HG02981 (cell line): ENCODE data around the gene PXMP4.
"Not testable (repeated sequence)": the region's sequence is repeated elsewhere in the genome, so short reads cannot be mapped to it uniquely, and the experiment has no call there.

Experiments
- ATAC-seq: cut with Tn5 transposase; IDR thresholded peaks from one replicate; pipeline ENCODE4 v1.9.1; 2021; ENCODE audit warnings: mild to moderate bottlenecking, moderate library complexity; ENCODE audit not compliant: unreplicated experiment

PXMP4 gene

DNA sequence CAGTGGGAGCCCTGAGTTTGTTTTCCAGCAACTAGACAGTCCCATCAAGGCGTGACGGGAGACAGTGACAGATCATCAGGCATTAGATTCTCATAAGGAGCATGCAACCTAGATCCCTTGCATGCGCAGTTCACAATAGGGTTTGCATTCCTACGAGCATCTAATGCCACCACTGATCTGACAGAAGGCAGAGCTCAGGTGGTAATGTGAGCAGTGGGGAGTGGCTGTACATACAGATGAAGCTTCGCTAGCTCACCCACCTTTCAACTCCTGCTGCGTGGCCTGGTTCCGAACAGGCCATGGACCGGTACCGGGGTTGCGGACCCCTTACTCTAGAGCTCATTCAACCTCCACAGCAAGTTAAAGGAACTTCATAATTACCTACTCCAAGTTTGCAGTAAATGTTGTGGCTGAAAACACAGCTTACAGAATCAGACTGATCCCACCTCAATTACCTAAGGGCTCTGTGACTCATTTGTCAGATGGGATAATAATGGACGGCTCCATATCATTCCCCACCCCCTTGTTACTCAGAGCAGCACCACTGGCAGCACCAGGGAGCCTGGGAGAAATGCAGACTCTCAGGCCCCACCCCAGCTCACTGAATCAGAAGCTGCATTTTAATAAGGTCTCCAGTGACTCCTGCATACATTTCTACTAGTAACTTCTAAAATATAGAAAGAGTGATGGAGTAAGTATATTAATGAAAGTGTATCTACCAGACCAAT is 15.7 kb downstream of the PXMP4 start:
- ATAC-seq, result no peak

DNA sequence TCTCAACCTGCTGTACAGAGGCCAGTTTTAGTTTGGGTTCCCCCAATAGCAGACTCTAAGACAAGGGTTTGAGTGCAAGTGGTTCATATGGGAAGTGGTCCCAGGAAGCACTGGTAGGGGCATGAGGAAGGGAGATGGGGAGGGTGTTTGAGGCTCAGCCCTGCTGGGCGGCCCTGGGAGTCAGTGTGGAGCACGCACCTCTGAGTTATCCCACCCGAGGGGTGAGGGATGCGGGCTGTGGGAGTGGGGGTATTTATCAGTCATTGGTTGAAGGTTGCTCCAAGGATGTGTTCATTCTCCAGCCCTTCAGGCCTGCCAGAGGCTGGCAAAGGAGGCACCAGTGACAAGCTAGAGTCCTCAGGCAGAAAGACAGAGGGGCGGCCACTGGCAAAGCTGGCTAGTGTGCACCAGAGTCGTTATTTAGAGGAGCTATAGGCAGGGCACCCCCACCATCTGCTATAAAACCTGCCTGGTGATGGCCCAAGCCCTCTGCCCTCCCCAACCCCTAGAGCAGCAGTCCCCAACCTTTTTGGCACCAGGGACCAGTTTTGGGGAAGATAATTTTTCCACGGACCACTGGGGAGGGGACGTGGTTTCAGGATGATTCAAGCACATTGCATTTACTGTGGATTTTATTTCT is 16.5 kb downstream of the PXMP4 start:
- no peak for ATAC-seq

DNA sequence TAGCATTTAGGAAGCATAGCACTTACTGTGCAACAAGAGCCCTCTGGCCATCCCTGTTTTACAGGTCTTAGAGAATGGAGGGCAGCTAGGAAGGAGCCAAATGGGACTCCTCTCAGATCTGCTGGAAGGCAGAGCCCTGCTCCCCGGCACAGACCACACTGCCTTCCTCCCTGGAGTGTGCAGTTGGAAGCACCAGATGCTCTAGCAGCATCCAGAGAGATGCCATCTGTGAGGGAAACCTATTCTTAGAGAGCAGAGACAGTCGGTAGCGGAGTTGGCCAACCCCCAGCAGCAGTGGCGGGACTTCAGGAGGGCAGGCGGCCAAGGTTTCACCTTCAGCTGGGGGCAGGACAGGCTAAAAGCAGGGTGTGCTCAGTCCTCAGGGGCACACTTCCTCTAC is 17.2 kb downstream of the PXMP4 start:
- no peak for ATAC-seq

DNA sequence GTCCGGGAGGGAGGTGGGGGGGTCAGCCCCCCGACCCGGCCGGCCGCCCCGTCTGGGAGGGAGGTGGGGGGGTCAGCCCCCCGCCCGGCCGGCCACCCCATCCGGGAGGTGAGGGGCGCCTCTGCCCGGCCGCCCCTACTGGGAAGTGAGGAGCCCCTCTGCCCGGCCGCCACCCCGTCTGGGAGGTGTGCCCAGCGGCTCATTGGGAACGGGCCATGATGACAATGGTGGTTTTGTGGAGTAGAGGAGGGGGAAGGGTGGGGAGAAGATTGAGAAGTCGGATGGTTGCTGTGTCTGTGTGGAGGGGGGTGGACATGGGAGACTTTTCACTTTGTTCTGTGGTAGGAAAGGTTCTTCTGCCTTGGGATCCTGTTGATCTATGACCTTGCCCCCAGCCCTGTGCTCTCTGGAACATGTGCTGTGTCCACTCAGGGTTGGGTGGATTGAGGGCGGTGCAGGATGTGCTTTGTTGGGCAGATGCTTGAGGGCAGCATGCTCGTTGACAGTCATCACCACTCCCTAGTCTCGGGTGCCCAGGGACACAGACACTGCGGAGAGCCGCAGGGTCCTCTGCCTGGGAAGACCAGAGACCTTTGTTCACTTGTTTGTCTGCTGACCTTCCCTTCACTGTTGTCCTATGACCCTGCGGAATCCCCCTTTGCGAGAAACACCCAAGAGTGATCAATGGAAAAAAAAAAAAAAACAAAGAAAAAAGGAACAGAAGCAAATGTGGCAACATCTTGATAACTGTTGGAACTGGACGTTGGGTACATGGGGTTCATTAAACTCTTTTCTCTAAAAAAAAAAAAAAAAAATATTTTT is 18.3 kb downstream of the PXMP4 start:
- no peak for ATAC-seq

DNA sequence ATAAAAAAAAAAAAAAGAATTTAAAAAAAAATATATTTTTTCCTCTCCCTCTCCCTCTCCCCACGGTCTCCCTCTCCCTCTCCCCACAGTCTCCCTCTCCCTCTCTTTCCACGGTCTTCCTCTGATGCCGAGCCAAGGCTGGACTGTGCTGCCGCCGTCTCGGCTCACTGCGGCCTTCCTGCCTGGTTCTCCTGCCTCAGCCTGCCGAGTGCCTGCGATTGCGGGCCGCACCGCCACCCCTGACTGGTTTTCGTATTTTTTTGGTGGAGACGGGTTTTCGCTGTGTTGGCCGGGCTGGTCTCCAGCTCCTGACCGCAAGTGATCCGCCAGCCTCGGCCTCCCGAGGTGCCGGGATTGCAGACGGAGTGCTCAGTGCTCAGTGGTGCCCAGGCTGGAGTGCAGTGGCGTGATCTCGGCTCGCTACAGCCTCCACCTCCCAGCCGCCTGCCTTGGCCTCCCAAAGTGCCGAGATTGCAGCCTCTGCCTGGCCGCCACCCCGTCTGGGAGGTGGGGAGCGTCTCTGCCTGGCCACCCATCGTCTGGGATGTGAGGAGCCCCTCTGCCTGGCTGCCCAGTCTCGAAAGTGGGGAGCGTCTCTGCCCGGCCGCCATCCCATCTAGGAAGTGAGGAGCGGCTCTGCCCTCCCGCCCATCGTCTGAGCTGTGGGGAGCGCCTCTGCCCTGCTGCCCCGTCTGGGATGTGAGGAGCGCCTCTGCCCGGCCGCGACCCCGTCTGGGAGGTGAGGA is 19.2 kb downstream of the PXMP4 start:
- not testable (repeated sequence) for ATAC-seq

DNA sequence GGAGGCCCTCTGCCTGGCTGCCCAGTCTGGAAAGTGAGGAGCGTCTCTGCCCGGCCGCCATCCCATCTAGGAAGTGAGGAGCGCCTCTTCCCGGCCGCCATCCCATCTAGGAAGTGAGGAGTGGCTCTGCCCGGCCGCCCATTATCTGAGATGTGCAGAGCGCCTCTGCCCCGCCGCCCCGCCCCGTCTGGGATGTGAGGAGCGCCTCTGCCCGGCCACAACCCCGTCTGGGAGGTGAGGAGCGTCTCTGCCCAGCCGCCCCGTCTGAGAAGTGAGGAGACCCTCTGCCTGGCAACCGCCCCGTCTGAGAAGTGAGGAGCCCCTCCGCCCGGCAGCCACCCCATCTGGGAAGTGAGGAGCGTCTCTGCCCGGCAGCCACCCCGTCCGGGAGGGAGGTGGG is 21.1 kb downstream of the PXMP4 start:
- not testable (repeated sequence) for ATAC-seq

DNA sequence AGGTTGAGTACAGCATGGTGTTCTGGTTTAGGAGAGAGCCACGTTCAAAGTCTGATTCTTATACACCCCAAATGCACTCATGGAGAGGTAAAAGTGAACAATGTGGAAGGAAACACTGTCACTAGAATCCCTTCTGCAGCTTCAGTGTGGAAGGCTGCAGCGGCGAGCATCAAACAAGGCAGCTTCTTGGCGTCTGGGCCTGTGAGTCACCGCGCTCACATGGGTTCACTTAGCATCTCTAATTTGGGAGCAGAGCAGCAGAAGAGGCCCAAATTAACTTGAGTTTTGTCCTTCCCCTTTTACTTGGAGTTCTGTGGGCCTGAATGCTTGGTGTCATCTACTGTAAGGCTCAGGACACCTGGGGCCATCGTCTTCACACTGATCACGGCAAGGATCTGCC is 23.0 kb downstream of the PXMP4 start:
- ATAC-seq, result no peak

DNA sequence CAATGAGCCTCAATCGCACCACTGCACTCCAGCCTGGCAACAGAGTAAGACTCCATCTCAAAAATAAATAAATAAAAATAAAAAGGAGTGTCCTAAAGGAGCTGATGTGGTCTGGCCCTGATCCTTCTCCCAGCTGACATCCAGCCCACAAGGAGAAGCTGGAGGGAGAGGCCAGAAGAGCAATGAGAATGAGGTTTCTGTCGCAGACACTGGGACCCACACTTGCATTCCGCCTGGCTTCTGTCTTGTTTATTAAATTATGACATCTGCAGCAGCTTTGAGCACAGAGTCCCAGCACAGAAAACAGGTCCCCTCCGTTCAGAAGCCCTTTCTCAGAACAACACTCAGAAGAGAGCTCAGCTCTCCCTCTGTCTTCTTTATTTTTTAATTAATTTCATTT is 23.7 kb downstream of the PXMP4 start:
- no peak for ATAC-seq

DNA sequence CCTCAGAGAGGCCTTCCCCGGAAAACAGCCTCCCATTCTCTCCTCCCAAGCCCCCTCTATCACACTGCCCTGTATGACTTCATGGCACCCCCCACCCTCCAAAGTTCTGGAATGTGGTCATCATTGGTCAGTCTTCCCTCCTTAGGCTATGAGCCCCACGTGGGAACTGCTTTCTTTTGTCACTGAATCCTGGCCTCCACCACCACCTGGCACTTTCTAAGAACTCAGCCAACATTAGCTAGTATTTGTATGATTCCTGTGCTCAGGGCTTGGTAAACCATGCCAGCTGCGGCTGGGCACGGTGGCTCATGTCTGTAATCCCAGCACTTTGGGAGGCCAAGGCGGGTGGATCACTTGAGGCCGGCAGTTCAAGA is 25.5 kb downstream of the PXMP4 start:
- ATAC-seq, result no peak

DNA sequence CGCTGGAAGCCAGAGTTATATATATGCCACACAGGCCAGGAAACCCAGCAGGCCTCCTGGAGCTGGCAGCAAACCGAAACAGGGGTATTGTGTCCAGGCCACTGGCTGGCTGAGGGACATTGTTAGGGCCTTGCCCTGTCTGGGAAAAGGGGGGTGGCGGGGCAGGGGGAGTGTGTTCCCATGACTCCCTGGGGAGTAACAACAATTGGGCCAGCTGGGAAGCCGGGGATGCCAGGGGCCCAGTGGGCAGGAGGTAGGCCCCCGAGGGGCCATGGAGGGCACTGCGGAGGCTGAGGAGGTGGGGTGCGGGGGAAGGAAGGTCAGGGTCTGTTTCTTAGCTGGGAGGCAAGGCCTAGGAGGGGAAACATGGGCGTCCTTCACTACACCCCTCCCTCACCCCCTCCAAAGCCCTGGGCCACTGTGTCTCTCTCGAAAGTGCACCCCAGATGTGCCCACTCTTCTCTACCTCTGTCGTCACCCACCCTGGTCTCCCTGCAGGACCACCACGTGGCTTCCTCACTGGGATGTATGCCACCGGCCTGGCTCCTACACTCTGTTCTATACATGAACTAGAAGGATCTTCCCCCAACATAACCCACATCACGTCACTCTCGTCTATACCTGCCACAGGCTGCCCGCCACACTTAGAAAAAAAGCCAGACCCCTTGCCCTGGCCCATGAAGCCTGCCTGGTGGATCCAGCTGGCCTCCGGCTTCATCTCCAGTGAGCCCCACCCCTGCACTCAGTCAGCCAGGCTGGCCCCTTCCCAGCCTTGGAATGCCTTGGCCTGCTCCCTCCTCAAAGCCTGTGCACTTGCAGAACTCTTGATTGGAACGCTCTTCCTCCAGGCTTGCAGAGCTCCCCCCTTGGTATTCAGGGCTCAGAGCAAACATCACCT is 26.1 kb downstream of the PXMP4 start:
- no peak for ATAC-seq

DNA sequence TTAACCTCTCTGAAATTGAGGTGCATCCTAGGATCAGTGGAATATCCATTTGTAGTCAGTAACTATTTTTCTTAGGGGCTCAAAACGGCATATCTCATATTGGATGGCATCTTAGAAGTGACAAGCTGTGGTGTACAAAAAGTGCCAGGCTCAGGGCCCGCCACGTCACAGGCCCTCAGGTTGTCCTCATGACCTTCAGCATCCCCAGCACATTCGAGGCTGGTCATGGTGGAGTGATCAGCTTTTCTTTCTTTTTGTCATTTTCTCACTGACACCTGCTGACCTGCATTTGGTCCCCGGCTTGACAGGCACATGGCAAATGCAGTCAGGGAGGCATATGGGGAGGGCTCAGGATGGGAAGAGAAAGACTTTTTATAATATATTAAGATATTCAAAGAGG is 26.8 kb downstream of the PXMP4 start:
- ATAC-seq, result no peak

DNA sequence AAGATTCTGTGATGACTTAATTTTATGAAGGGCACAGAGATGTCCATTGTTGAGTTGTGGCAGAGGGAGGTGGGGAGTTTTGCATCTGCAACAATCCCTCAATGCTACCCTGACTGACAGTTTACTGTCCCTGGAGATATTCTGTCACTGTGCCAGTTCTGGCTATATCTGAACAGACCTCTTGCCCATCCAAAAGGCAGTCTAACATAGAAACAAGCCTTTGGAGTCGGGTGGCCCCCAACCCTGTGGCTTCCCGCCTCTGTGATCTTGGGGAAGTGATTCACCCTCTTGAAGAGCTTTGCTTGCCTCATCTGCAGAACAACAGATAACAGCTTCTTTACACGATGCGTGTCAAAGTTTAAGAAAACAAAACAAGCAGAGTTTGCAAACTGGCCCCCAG is 30.1 kb downstream of the PXMP4 start:
- ATAC-seq, result no peak

DNA sequence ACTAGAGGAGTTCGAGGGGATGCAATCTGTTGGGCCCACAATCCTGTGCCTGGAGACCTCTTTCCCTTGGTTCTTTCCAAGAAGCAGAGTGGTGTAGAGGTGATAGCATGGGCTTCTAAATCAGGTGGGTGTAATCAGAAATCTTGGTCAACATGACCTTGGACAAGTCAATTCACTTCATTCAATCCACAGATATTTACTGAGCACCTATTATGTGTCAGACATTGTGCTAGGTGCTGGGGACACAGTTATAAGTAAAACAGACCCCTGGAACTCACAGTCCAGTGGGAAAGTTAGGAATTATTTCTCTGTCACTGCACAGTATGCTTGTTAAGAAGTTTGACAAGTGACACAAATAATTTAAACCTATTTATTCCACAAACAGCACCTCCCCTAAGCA is 30.6 kb downstream of the PXMP4 start:
- no peak for ATAC-seq

DNA sequence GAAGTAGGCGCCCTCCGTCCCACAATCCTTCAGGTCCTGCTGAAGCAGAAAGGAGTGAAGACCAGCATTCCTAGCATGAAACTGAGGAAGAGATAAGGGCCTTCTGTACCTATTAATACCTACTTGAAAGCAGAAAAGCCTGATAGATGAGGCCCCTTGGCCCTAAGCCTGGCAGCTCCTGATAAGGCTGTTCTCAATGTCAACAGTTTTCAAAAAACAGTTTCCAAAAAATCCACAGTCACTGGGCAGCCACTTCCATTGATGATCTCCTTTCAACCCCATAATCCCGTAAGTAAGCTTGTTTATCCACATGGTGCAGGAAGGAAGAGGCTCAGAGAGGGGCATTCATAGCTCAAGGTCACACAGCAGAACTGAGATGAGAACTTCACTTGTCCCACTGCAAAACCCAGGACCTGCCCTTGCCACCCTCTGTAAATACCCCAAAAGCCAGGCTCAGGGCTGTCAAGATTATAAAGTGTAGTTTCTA is 31.1 kb downstream of the PXMP4 start:
- ATAC-seq, result no peak

DNA sequence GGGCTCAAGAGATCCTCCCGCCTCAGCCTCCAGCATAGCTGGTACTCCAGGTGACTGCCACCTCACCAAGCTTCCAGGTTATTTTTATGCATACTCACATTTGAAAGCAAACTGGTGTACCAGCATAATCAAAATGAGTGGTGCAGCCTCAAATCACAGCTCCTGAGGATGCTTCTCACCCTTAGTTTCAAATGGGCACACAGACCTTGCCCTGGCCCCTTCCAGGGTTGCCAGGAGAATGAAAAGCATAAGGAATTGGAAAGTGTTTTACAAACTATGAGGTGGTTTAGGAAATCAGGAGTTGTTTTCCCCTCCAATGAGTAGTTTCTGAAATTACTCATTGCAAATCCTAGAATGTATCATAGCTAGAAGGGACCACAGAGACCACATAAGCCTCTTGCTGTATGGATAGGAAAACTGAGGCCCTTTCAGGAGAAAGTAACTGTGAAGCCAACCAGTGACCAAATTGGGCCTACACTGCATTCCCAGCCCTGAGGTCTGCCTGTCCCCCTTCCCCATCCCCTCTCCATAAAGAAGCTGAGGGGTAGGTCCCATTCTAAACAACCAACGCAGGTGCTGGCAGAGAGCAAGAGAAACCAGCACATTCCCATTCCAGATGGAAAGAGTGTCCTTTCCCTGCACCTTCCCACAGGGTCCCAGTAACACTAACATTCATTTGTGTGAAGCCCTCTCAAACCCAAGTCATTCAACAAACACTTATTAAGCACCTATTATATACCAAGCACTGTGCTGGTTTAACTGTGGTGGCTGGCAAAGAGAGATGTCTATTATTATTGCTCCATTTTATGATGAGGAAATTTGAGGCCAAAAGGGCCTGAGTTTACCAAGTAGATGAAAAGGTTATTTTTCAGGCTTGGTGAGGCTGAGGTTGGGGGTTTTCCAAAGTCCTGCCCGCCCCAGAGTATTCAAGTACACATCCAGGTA is 31.8 kb downstream of the PXMP4 start:
- no peak for ATAC-seq

DNA sequence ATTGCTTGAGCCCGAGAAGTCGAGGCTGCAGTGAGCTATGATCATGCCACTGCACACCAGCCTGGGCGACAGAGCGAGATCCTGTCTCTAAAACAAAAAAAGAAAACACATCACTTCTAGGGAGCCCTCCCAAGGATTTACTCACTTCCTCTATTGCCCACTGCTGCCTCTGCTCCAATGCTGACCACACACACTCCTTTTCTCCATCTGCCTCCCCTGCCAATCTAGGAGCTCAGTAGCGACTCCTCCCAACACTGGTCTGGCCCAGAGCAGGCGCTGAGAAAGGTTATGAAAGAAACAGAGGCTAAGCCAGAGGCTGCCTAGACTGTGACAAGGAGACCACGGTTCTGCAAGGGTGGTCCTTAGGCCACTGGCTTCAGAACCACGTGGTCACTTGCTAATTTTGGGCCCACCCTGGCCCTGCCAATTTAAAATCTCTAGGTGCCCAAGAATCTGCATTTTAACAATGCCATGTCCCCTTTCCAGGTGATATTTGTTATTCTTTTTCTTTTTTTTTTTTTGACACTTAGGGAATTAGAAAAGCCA is 32.7 kb downstream of the PXMP4 start:
- no peak for ATAC-seq

DNA sequence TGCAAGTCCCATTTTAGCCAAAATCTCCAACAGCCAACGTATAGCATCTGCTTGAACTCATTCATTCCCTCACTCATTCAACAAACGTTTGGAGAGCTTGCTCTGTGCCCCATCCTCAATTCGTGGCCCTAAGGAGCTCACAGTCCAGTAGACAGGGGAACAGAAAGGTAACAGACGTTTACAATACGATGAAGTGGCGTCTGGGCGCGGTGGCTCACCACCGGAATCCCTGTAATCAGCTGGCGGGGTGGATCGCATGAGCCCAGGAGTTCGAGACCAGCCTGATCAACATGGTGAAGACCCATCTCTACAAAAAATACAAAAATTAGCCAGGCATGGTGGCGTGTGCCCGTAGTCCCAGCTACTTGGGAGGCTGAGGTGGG is 33.1 kb downstream of the PXMP4 start:
- ATAC-seq, result no peak

DNA sequence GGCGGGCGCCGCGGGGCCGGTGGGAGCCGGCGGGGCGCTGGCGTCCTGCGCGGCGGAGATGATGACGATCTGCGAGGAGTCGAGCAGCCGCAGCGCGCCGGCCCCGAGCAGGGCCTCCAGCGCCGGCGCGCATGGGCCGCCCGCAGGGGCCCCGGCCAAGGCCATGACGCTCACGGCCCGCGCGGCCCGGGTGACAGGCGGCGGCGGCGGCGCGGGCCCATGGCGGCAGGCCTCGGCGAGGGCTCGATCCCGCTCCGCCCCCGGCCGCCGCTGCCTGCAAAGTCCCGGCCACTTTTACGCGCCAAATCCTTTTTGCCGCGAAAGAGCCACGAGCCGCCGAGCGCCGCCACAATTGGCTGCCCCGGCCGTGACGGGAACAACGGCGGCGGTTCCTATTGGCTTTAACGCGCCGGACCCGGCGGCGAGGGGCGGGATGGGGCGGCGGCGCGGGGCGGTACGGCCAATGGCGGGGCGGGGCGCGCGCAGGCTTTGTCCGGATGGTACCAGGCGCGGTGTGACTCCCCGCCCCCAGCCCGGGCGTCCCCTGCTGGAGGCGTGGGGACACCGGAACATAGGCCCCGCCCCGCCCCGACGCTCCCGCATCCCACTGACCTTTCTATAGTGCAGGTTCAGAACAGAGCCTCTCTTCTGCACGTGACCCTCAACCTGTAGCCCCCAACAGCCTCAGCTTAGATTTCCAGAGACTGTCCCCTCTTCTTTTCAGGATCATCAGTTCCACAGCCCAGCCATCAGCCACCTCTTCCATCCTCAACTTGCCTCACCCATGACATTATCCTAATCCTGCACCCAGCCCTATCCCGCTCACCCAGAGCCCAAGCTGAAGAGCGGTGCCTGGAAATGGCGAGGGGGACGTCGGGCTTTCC is 33.8 kb downstream of the PXMP4 start, which contains the start of gene E2F1:
TSS of gene E2F1 (minus strand) at position 286 of the 884 bp plus-strand sequence. CDS start at position 165, 121 bp downstream.
- peak; percentile 82 for ATAC-seq
